Liver (tissue), 9 donors: ENCODE measurements around the gene RAPGEF2. TPM values are rescaled to one million over a fixed set of nuclear protein-coding genes. Genes with fewer than 3 reads are reported as not detected.

Experiments used
- DNase-seq: peaks from one replicate; pipeline ENCODE4 v3.0.0-alpha.2; 2017; ENCODE audit warnings: low spot score
- H3K27ac ChIP-seq, 2 donors: one replicate each; pipeline ENCODE4 v1.7.0; 2013; ENCODE audit warnings: inconsistent platforms in 2 of 2, low read length in 2 of 2, control low read depth in 1 of 2, low read depth in 1 of 2, mild to moderate bottlenecking in 1 of 2
- H3K27me3 ChIP-seq, 4 donors: one replicate each; pipeline versions ENCODE4 v1.6.1 to v1.7.0; 2013; ENCODE audit warnings: low read length in 3 of 4, inconsistent platforms in 1 of 4, mild to moderate bottlenecking in 1 of 4, moderate library complexity in 1 of 4; ENCODE audit not compliant: control insufficient read depth in 4 of 4, insufficient read depth in 4 of 4
- H3K36me3 ChIP-seq, 4 donors: one replicate each; pipeline versions ENCODE4 v1.6.1 to v1.7.0; 2013; ENCODE audit warnings: low read length in 3 of 4, mild to moderate bottlenecking in 3 of 4, low read depth in 1 of 4, moderate library complexity in 1 of 4; ENCODE audit not compliant: control insufficient read depth in 4 of 4, insufficient read depth in 3 of 4
- H3K4me1 ChIP-seq, 4 donors: one replicate each; pipeline versions ENCODE4 v1.6.1 to v1.7.0; 2013; ENCODE audit warnings: low read length in 3 of 4, mild to moderate bottlenecking in 3 of 4, moderate library complexity in 1 of 4; ENCODE audit not compliant: control insufficient read depth in 4 of 4, insufficient read depth in 4 of 4
- H3K4me3 ChIP-seq, 3 donors: one replicate each; pipeline versions ENCODE4 v1.6.1 to v1.7.0; 2013; ENCODE audit warnings: low read length in 3 of 3, control low read depth in 1 of 3, low read depth in 1 of 3, mild to moderate bottlenecking in 1 of 3
- H3K9ac ChIP-seq, 2 donors: one replicate each; pipeline ENCODE4 v1.7.0; 2013; ENCODE audit warnings: low read length in 2 of 2, mild to moderate bottlenecking in 2 of 2, moderate library complexity in 2 of 2, control low read depth in 1 of 2, low read depth in 1 of 2
- H3K9me3 ChIP-seq, 4 donors: one replicate each; pipeline versions ENCODE4 v1.6.1 to v1.7.0; 2013; ENCODE audit warnings: low read length in 3 of 4; ENCODE audit not compliant: control insufficient read depth in 4 of 4
- EGR1 ChIP-seq, 2 donors: IDR thresholded peaks; 2 replicates each; pipeline ENCODE4 v1.6.1; 2016 to 2018; ENCODE audit warnings: antibody characterized with exemption in 2 of 2, low read depth in 2 of 2
- FOXA1 ChIP-seq: IDR thresholded peaks from 2 replicates; pipeline ENCODE4 v1.6.1; 2016; ENCODE audit warnings: antibody characterized with exemption
- FOXA2 ChIP-seq: IDR thresholded peaks from 2 replicates; pipeline ENCODE4 v1.6.1; 2016; ENCODE audit warnings: antibody characterized with exemption
- GABPA ChIP-seq, 2 donors: IDR thresholded peaks in 1 of 2; conservative IDR thresholded peaks in 1 of 2; 2 replicates each; pipeline ENCODE4 v1.6.1; 2016; ENCODE audit warnings: antibody characterized with exemption in 2 of 2, mild to moderate bottlenecking in 1 of 2, moderate library complexity in 1 of 2
- HNF4A ChIP-seq, 2 donors: conservative IDR thresholded peaks; 2 replicates each; pipeline ENCODE4 v1.6.1; 2016; ENCODE audit warnings: antibody characterized with exemption in 2 of 2, mild to moderate bottlenecking in 2 of 2
- HNF4G ChIP-seq: IDR thresholded peaks from 2 replicates; pipeline ENCODE4 v1.6.1; 2016; ENCODE audit warnings: antibody characterized with exemption
- JUND ChIP-seq, 2 donors: IDR thresholded peaks; 2 replicates each; pipeline ENCODE4 v1.6.1; 2016; ENCODE audit warnings: antibody characterized with exemption in 2 of 2
- MAX ChIP-seq: IDR thresholded peaks from 2 replicates; pipeline ENCODE4 v1.6.1; 2016; ENCODE audit warnings: antibody characterized with exemption
- NR2F2 ChIP-seq: IDR thresholded peaks from 2 replicates; pipeline ENCODE4 v1.6.1; 2016; ENCODE audit warnings: antibody characterized with exemption
- RAD21 ChIP-seq, 2 donors: IDR thresholded peaks; 2 replicates each; pipeline ENCODE4 v1.6.1; 2016; ENCODE audit warnings: antibody characterized with exemption in 2 of 2, mild to moderate bottlenecking in 2 of 2
- RXRA ChIP-seq, 2 donors: IDR thresholded peaks; 2 replicates each; pipeline ENCODE4 v1.6.1; 2017 to 2018; ENCODE audit warnings: antibody characterized with exemption in 2 of 2, mild to moderate bottlenecking in 1 of 2
- SP1 ChIP-seq: IDR thresholded peaks from 2 replicates; pipeline ENCODE4 v1.6.1; 2018; ENCODE audit warnings: antibody characterized with exemption, mild to moderate bottlenecking
- TAF1 ChIP-seq: conservative IDR thresholded peaks from 2 replicates; pipeline ENCODE4 v1.6.1; 2016; ENCODE audit warnings: antibody characterized with exemption, mild to moderate bottlenecking
- WGBS: extraction: QIAGEN DNeasy Blood & Tissue Kit; methylation state at CpG from one replicate; pipeline ENCODE4 v1.1.7; 2013; 5-methylcytosine and 5-hydroxymethylcytosine counted together
- polyA plus RNA-seq, 2 donors: library from polyadenylated mRNA; stranded (reverse) in 1 of 2; unstranded in 1 of 2; fragments of 200-250 nt in 1 of 2; fragments of >200 nt in 1 of 2; fragmentation: Nextera tagmentation in 1 of 2; extraction: Ambion mirVana in 1 of 2; gene quantifications; one replicate each; pipeline versions ENCODE4 v1.2.1 to v1.2.3, GENCODE V29; 2013 to 2015
- total RNA-seq, 2 donors: library from RNA; depleted of rRNA; stranded (reverse); fragments of >200 nt; gene quantifications; one replicate each; pipeline ENCODE4 v1.2.3, GENCODE V29; 2014
- TF ChIP-seq, protein P1 (sequence below): IDR thresholded peaks from 2 replicates; pipeline ENCODE4 v1.6.1; 2016; ENCODE audit warnings: antibody characterized with exemption
- TF ChIP-seq, protein P2 (sequence below): fragments of 150-350 bp; IDR thresholded peaks from 2 replicates; pipeline ENCODE4 v1.5.1; 2017; ENCODE audit warnings: improper control_type of control experiment, low read depth, low read length; ENCODE audit not compliant: missing input control
- donor health status: healthy.
- donor health status: healthy.
- donor health status: healthy.
- donor health status: healthy.
- donor health status: healthy.

The RAPGEF2 gene
- total and polyA plus RNA-seq, 4 donors: 7.3 to 90.4 (median 32.2) TPM

DNA sequence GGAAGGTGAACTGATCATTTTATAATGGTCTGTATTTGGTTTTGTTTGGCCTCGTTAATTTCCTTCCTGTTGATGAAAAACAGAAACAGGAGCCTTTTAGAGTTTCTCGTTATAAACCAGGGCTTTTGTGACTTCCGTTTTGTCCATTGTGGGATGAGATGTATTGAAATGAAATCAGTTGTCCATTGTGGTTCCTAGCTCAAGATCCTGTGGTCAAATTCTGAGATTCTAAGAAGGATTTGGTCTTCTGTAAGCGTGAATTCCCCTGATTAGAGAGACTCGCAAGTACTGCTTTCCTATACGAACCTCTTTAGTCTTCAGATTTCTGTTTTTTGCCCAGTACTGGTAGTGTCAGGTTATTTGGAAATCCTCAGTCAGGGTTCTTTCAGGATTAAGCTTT is 101.7 kb downstream of the RAPGEF2 start:
- Histone ChIP-seq H3K36me3 (no peaks in the 10 kb centered on the region), H3K27ac (no peak overlapping the region), H3K4me1 (peaks cover 2 to 15% (median 9%) of the 10 kb centered on the region in 4 donors), H3K27me3 (no peaks in the 10 kb centered on the region), H3K4me3 (no peak overlapping the region), H3K9ac (peak overlapping the region in 1 of 2 donors; percentile 29), H3K9me3 (no peaks in the 10 kb centered on the region)
- WGBS: 61% methylated on average over 6 of the region's 6 CpGs
- DNase-seq: no peak
- TF ChIP-seq NR2F2: no peak
- no peak for TF ChIP-seq MAX
- TF ChIP-seq, protein P1, sequence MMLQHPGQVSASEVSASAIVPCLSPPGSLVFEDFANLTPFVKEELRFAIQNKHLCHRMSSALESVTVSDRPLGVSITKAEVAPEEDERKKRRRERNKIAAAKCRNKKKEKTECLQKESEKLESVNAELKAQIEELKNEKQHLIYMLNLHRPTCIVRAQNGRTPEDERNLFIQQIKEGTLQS: no peak
- TF ChIP-seq, protein P2, sequence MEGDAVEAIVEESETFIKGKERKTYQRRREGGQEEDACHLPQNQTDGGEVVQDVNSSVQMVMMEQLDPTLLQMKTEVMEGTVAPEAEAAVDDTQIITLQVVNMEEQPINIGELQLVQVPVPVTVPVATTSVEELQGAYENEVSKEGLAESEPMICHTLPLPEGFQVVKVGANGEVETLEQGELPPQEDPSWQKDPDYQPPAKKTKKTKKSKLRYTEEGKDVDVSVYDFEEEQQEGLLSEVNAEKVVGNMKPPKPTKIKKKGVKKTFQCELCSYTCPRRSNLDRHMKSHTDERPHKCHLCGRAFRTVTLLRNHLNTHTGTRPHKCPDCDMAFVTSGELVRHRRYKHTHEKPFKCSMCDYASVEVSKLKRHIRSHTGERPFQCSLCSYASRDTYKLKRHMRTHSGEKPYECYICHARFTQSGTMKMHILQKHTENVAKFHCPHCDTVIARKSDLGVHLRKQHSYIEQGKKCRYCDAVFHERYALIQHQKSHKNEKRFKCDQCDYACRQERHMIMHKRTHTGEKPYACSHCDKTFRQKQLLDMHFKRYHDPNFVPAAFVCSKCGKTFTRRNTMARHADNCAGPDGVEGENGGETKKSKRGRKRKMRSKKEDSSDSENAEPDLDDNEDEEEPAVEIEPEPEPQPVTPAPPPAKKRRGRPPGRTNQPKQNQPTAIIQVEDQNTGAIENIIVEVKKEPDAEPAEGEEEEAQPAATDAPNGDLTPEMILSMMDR: no peak
- no peak for TF ChIP-seq RXRA (IDR thresholded peaks at IDR 0.05)
- TF ChIP-seq FOXA2: no peak
- TF ChIP-seq HNF4G: no peak

DNA sequence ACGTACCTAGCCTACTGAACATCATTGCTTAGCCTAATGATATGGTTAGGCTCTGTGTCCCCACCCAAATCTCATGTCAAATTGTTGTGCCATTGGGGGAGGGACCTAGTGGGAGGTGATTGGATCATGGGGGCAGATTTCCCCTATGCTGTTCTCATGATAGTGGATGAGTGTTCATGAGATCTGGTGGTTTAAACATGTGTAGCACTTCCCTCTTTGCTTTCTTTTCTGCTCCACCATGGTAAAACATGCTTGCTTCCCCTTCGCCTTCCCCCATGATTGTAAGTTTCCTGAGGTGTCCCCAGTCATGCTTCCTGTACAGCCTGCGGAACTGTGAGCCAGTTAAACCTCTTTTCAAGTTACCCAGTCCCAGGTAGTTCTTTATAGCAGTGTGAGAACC is 102.6 kb downstream of the RAPGEF2 start:
- Histone ChIP-seq H3K9me3 (no peaks in the 10 kb centered on the region), H3K27me3 (no peaks in the 10 kb centered on the region), H3K27ac (no peak overlapping the region), H3K4me3 (no peak overlapping the region), H3K36me3 (no peaks in the 10 kb centered on the region), H3K9ac (no peak overlapping the region), H3K4me1 (peaks cover 2 to 15% (median 9%) of the 10 kb centered on the region in 4 donors)
- DNase-seq: no peak
- WGBS: 93% methylated on average over 3 of the region's 3 CpGs
- no peak for TF ChIP-seq HNF4G
- no peak for TF ChIP-seq RAD21 (IDR thresholded peaks at IDR 0.05)
- no peak for TF ChIP-seq EGR1 (IDR thresholded peaks at IDR 0.05; ENCODE audit: low read depth in 2 of 2)
- no peak for TF ChIP-seq FOXA1
- no peak for TF ChIP-seq RXRA (IDR thresholded peaks at IDR 0.05)
- TF ChIP-seq MAX: no peak
- no peak for TF ChIP-seq TAF1
- TF ChIP-seq FOXA2: no peak
- TF ChIP-seq, protein P2: no peak
- TF ChIP-seq, protein P1: no peak
- no peak for TF ChIP-seq JUND (IDR thresholded peaks at IDR 0.05)
- no peak for TF ChIP-seq NR2F2

DNA sequence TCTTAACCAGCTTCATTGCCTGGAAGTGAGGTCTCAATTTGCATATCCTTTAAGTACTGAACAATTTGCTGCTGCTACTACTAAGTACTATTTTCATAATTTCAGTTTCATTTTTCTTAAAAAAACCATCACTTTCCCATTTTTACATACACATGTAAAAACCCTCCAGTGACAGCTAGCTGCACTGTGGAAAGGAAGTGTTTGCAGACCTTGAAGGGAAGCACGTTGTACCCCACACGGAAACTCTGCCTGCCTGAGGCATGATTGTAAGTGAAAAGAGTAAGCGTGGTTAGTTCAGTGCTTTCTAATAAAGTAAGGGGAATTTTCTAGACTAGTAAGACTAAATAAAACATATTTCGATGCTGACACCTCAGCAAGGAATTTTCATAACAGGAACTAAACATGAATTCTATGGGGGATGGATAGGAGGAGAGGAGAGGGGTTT is 103.6 kb downstream of the RAPGEF2 start:
- H3K4me3 ChIP-seq: no peak overlapping the region
- peaks cover 0 to 3% (median 0%) of the 10 kb centered on the region in 4 donors for H3K36me3 ChIP-seq
- no peaks in the 10 kb centered on the region for H3K27me3 ChIP-seq
- WGBS: 61% methylated on average over 4 of the region's 4 CpGs
- H3K4me1 ChIP-seq: peaks cover 2 to 15% (median 9%) of the 10 kb centered on the region in 4 donors
- no peak overlapping the region for H3K9ac ChIP-seq
- no peak overlapping the region for H3K27ac ChIP-seq
- H3K9me3 ChIP-seq: no peaks in the 10 kb centered on the region
- DNase-seq: no peak
- no peak for TF ChIP-seq SP1
- no peak for TF ChIP-seq MAX
- no peak for TF ChIP-seq GABPA (IDR thresholded peaks at IDR 0.05 in 1 of 2, conservative IDR thresholded peaks at IDR 0.05 in 1 of 2)
- no peak for TF ChIP-seq HNF4A (conservative IDR thresholded peaks at IDR 0.05)
- TF ChIP-seq, protein P2: no peak
- TF ChIP-seq RXRA (IDR thresholded peaks at IDR 0.05): no peak
